Large intestine (tissue), 3 donors: Measurements from ENCODE around the gene AFAP1L2. TPM values are rescaled to one million over a fixed set of nuclear protein-coding genes. Genes with fewer than 3 reads are reported as not detected.
"Not testable (repeated sequence)": the region's sequence is repeated elsewhere in the genome, so short reads cannot be mapped to it uniquely, and the experiment has no call there.

Experiments
- DNase-seq, 2 donors: peaks; one replicate each; pipeline versions ENCODE4 v3.0.0 to v3.0.0-alpha.2; 2013
- H3K27ac ChIP-seq: one replicate; pipeline ENCODE4 v1.5.1; 2013; ENCODE audit warnings: low read length
- H3K27me3 ChIP-seq: 2 replicates; pipeline ENCODE4 v1.6.1; 2013; ENCODE audit warnings: low read length; ENCODE audit not compliant: control insufficient read depth, insufficient read depth
- H3K36me3 ChIP-seq: 2 replicates; pipeline ENCODE4 v1.6.1; 2013; ENCODE audit warnings: low read length; ENCODE audit not compliant: control insufficient read depth, insufficient read depth
- H3K4me1 ChIP-seq: one replicate; pipeline ENCODE4 v1.6.1; 2013; ENCODE audit warnings: low read length; ENCODE audit not compliant: control insufficient read depth, insufficient read depth
- H3K4me3 ChIP-seq: one replicate; pipeline ENCODE4 v1.5.1; 2013; ENCODE audit warnings: low read length
- H3K9me3 ChIP-seq: one replicate; pipeline ENCODE4 v1.6.1; 2013; ENCODE audit warnings: mild to moderate bottlenecking, low read depth, low read length, moderate library complexity; ENCODE audit not compliant: control insufficient read depth
- WGBS: methylation state at CpG from one replicate; pipeline ENCODE4 v1.1.5; 2013; ENCODE audit warnings: low lambda C conversion rate; ENCODE audit not compliant: insufficient coverage; 5-methylcytosine and 5-hydroxymethylcytosine counted together
- polyA plus RNA-seq: library from polyadenylated mRNA; unstranded; fragments of 120-200 nt; gene quantifications from one replicate; pipeline ENCODE4 v1.2.1, GENCODE V29; 2013

AFAP1L2 gene
- polyA plus RNA-seq, 1 donor, result 12.0 TPM

GRCh38 chr10:114349522-114350215 is 54.6 kb downstream of the AFAP1L2 start:
- WGBS, result 20% methylated on average over 1 of the region's 6 CpGs
- H3K4me3 ChIP-seq, result no peak overlapping the region
- no peaks in the 10 kb centered on the region for H3K27me3 ChIP-seq
- no peaks in the 10 kb centered on the region for H3K9me3 ChIP-seq
- peak overlapping the region; percentile 64 for H3K27ac ChIP-seq
- H3K4me1 ChIP-seq, result no peaks in the 10 kb centered on the region
- DNase-seq, result peak; percentile 34 to 43
- H3K36me3 ChIP-seq, result no peaks in the 10 kb centered on the region

- H3K4me3 ChIP-seq, H3K27me3 ChIP-seq, H3K27ac ChIP-seq, H3K4me1 ChIP-seq, H3K36me3 ChIP-seq, H3K9me3 ChIP-seq, DNase-seq: not testable (repeated sequence)
- 100% methylated on average over 1 of the region's 7 CpGs for WGBS
Observed at GRCh38 chr10:114349071-114349470, 55.2 kb downstream of the AFAP1L2 start.

GRCh38 chr10:114347791-114348190 is 56.5 kb downstream of the AFAP1L2 start:
- H3K27ac ChIP-seq, result no peak overlapping the region
- 83% methylated on average over 1 of the region's 2 CpGs for WGBS
- no peak for DNase-seq

GRCh38 chr10:114347241-114347640 is 57.1 kb downstream of the AFAP1L2 start:
- Histone ChIP-seq H3K27ac (no peak overlapping the region), H3K27me3 (no peaks in the 10 kb centered on the region), H3K36me3 (no peaks in the 10 kb centered on the region), H3K4me3 (no peak overlapping the region), H3K4me1 (no peaks in the 10 kb centered on the region), H3K9me3 (no peaks in the 10 kb centered on the region)
- DNase-seq, result no peak
- WGBS, result no CpG with 5 or more reads among the region's 3 CpGs

More at GRCh38 chr10:114347791-114348190, 56.5 kb downstream of the AFAP1L2 start:
- no peaks in the 10 kb centered on the region for H3K4me1 ChIP-seq
- no peak overlapping the region for H3K4me3 ChIP-seq
- H3K9me3 ChIP-seq, result no peaks in the 10 kb centered on the region
- no peaks in the 10 kb centered on the region for H3K36me3 ChIP-seq
- H3K27me3 ChIP-seq, result no peaks in the 10 kb centered on the region

GRCh38 chr10:114346176-114347031 is 57.9 kb downstream of the AFAP1L2 start:
- Histone ChIP-seq H3K4me3 (no peak overlapping the region), H3K4me1 (no peaks in the 10 kb centered on the region), H3K27me3 (no peaks in the 10 kb centered on the region), H3K36me3 (no peaks in the 10 kb centered on the region), H3K27ac (no peak overlapping the region), H3K9me3 (no peaks in the 10 kb centered on the region)
- 61% methylated on average over 3 of the region's 19 CpGs for WGBS
- no peak for DNase-seq

GRCh38 chr10:114345701-114346100 is 58.6 kb downstream of the AFAP1L2 start:
- no CpG with 5 or more reads among the region's 10 CpGs for WGBS

GRCh38 chr10:114343623-114344505 is 60.4 kb downstream of the AFAP1L2 start:
- H3K27me3 ChIP-seq, result no peaks in the 10 kb centered on the region
- no peaks in the 10 kb centered on the region for H3K4me1 ChIP-seq
- H3K36me3 ChIP-seq, result no peaks in the 10 kb centered on the region
- 40% methylated on average over 2 of the region's 11 CpGs for WGBS
- no peak overlapping the region for H3K4me3 ChIP-seq
- DNase-seq, result no peak
- no peak overlapping the region for H3K27ac ChIP-seq
- no peaks in the 10 kb centered on the region for H3K9me3 ChIP-seq

More at GRCh38 chr10:114345701-114346100, 58.6 kb downstream of the AFAP1L2 start:
- Histone ChIP-seq H3K4me3 (no peak overlapping the region), H3K4me1 (no peaks in the 10 kb centered on the region), H3K27me3 (no peaks in the 10 kb centered on the region), H3K36me3 (no peaks in the 10 kb centered on the region), H3K9me3 (no peaks in the 10 kb centered on the region), H3K27ac (no peak overlapping the region)
- no peak for DNase-seq

GRCh38 chr10:114342976-114343375 is 61.3 kb downstream of the AFAP1L2 start:
- H3K36me3 ChIP-seq, result peaks cover 2% of the 10 kb centered on the region
- H3K27me3 ChIP-seq, result no peaks in the 10 kb centered on the region
- no peaks in the 10 kb centered on the region for H3K9me3 ChIP-seq
- whole genome bisulfite sequencing, result no CpG with 5 or more reads among the region's 2 CpGs
- H3K27ac ChIP-seq, result no peak overlapping the region
- H3K4me3 ChIP-seq, result no peak overlapping the region
- no peak for DNase-seq
- H3K4me1 ChIP-seq, result no peaks in the 10 kb centered on the region

- H3K27me3 ChIP-seq, result no peaks in the 10 kb centered on the region
- no CpG with 5 or more reads among the region's 8 CpGs for WGBS
- H3K9me3 ChIP-seq, result no peaks in the 10 kb centered on the region
- peaks cover 3% of the 10 kb centered on the region for H3K36me3 ChIP-seq
- H3K27ac ChIP-seq, result no peak overlapping the region
- no peak for DNase-seq
- H3K4me3 ChIP-seq, result no peak overlapping the region
- H3K4me1 ChIP-seq, result no peaks in the 10 kb centered on the region
Observed at GRCh38 chr10:114340816-114341215, 63.5 kb downstream of the AFAP1L2 start.
